Heart right ventricle (tissue), 16 donors: Measurements from ENCODE around the gene HINT2. TPM values are rescaled to one million over a fixed set of nuclear protein-coding genes. Genes with fewer than 3 reads are reported as not detected.

ENCODE experiments used
- ATAC-seq, 8 donors: fragments of 200-7000 bp; cut with Tn5 transposase; one replicate each; pipeline ENCODE4 v1.9.1; 2020; ENCODE audit warnings: mild to moderate bottlenecking in 8 of 8, moderate library complexity in 8 of 8, moderate number of reproducible peaks in 1 of 8
- DNase-seq, 2 donors: peaks; one replicate each; pipeline ENCODE4 v3.0.0-alpha.2; 2020
- H3K27ac ChIP-seq, 10 donors: fragments of 200-600 bp; sonication (generic) in 2 of 10; one replicate each; pipeline versions ENCODE4 v1.5.0 to v1.8.0; 2020 to 2022; ENCODE audit warnings: mild to moderate bottlenecking in 3 of 10
- H3K27me3 ChIP-seq, 7 donors: fragments of 200-600 bp; one replicate each; pipeline ENCODE4 v1.8.0; 2021 to 2022; ENCODE audit warnings: mild to moderate bottlenecking in 2 of 7
- H3K36me3 ChIP-seq, 9 donors: fragments of 200-600 bp; sonication (generic) in 1 of 9; one replicate each; pipeline versions ENCODE4 v1.5.0 to v1.8.0; 2020 to 2022; ENCODE audit warnings: mild to moderate bottlenecking in 2 of 9
- H3K4me1 ChIP-seq, 9 donors: fragments of 200-600 bp; sonication (generic) in 1 of 9; one replicate each; pipeline versions ENCODE4 v1.5.0 to v1.8.0; 2020 to 2022; ENCODE audit warnings: mild to moderate bottlenecking in 4 of 9
- H3K4me3 ChIP-seq, 10 donors: fragments of 200-600 bp; sonication (generic) in 2 of 10; one replicate each; pipeline versions ENCODE4 v1.5.0 to v1.8.0; 2020 to 2022; ENCODE audit warnings: mild to moderate bottlenecking in 7 of 10, moderate library complexity in 2 of 10
- H3K9me3 ChIP-seq, 11 donors: fragments of 200-600 bp in 10 of 11; sonication (generic) in 2 of 11; one replicate each; pipeline versions ENCODE4 v1.5.0 to v1.8.0; 2013 to 2022; ENCODE audit warnings: mild to moderate bottlenecking in 2 of 11, control low read depth in 1 of 11, moderate library complexity in 1 of 11
- CTCF ChIP-seq, 9 donors: fragments of 200-600 bp; sonication (generic) in 2 of 9; IDR thresholded peaks; one replicate each; pipeline versions ENCODE4 v1.5.0 to v1.8.0; 2021 to 2022; ENCODE audit warnings: antibody characterized with exemption in 9 of 9, mild to moderate bottlenecking in 5 of 9, moderate library complexity in 1 of 9
- WGBS, 2 donors: extraction: QIAGEN DNeasy Blood & Tissue Kit; methylation state at CpG; one replicate each; pipeline ENCODE4 v1.1.7; 2013; ENCODE audit warnings: inconsistent platforms in 1 of 2; 5-methylcytosine and 5-hydroxymethylcytosine counted together
- intact Hi-C, 10 donors: fragments of 100-400 bp; cut with DNase I; formaldehyde crosslinking; loops; one replicate each; pipeline versions ENCODE4 v1.11.1 to v1.14.2; 2022
- polyA plus RNA-seq, 2 donors: library from polyadenylated mRNA; stranded (reverse); fragments of 200-250 nt; gene quantifications; one replicate each; pipeline ENCODE4 v1.2.3, GENCODE V29; 2013
- total RNA-seq, 10 donors: library from RNA; stranded (reverse); fragmentation: NEBNext Ultra II Directional in 3 of 10; extraction: Animal tissue kit (Norgen Biotek cat#: 25700) in 3 of 10; gene quantifications; one replicate each; pipeline versions ENCODE4 v1.2.1 to v1.2.4, GENCODE V29; 2021 to 2023
- donor health status: Arrhythmogenic right ventricular cardiomyopathy.
- donor health status: ischemic (EF 13 %, LVEDD 7.1; RV severe dilation, severe dysfunction).
- donor health status: healthy with polysubstance abuse.
- donor health status: DM: no; HTN: yes; CAD: no.
- donor health status: DM: no; HTN: no; CAD: no.
- donor health status: ischemic (EF 25% LVEDD 6.9; RV normal size, moderate dysfunction).
- donor health status: ischemic (EF 25% LVEDD 5.7; RV mildly dilated, moderate dysfunction).
- donor health status: healthy.
- donor health status: DM: yes; HTN: yes; CAD: no.
- donor health status: Ischemic cardiomyopathy.
- donor health status: ischemic (EF 35%, LVEDD 5.7; RV mildly dilated, moderate dysfunction).
- donor health status: nonischemic (EF 11% LVEDD 7.7; RV severe dilation, severe dysfunction).
- donor health status: DM: yes; HTN: yes; CAD: no.
- donor health status: PGD.
- donor health status: ischemic (EF 29% LVEDD 5.4; RV normal size, mild dysfunction).
- donor health status: nonischemic (EF 23%, LVEDD 6.1; RV moderate dilation, normal function).

The HINT2 gene
- total and polyA plus RNA-seq, 12 donors: 56.8 to 120 (median 76.7) TPM

GRCh38 chr9:35771943-35772342 lies 42.9 kb downstream of the HINT2 start:
- H3K36me3 ChIP-seq: no peaks in the 10 kb centered on the region
- no peak overlapping the region for H3K4me3 ChIP-seq
- no peaks in the 10 kb centered on the region for H3K9me3 ChIP-seq
- no peak for DNase-seq
- ATAC-seq: no peak
- H3K27me3 ChIP-seq: no peaks in the 10 kb centered on the region
- TF ChIP-seq CTCF (IDR thresholded peaks at IDR 0.05): no peak
- intact Hi-C loops: no loop called here
- WGBS, 2 donors: 84 to 90% methylated on average over 3 of the region's 3 CpGs
- peaks cover 7 to 39% (median 30%) of the 10 kb centered on the region in 9 donors for H3K4me1 ChIP-seq
- peak overlapping the region in 3 of 10 donors; percentile 12 to 61 (median 19) for H3K27ac ChIP-seq

- Histone ChIP-seq H3K4me1 (peaks cover 7 to 39% (median 30%) of the 10 kb centered on the region in 9 donors), H3K36me3 (no peaks in the 10 kb centered on the region), H3K4me3 (no peak overlapping the region), H3K9me3 (no peaks in the 10 kb centered on the region), H3K27me3 (no peaks in the 10 kb centered on the region), H3K27ac (peak overlapping the region in 9 of 10 donors; percentile 9 to 73 (median 51))
- 43 to 48% methylated on average over 1 of the region's 1 CpG for WGBS, 2 donors
- peak in 1 of 2 donors; percentile 34 for DNase-seq
- TF ChIP-seq CTCF (IDR thresholded peaks at IDR 0.05): no peak
- intact Hi-C loops: no loop called here
- peak in 1 of 8 donors; percentile 18 for ATAC-seq
Observed at GRCh38 chr9:35771534-35771933, 43.3 kb downstream of the HINT2 start.

- peak overlapping the region; percentile 9 to 73 (median 44) for H3K27ac ChIP-seq
- no peaks in the 10 kb centered on the region for H3K9me3 ChIP-seq
- peak; percentile 26 to 29 for DNase-seq
- peaks cover 7 to 38% (median 30%) of the 10 kb centered on the region in 9 donors for H3K4me1 ChIP-seq
- no peak for TF ChIP-seq CTCF (IDR thresholded peaks at IDR 0.05)
- no peak overlapping the region for H3K4me3 ChIP-seq
- WGBS, 2 donors: 6 to 8% methylated on average over 4 of the region's 4 CpGs
- H3K27me3 ChIP-seq: no peaks in the 10 kb centered on the region
- H3K36me3 ChIP-seq: no peaks in the 10 kb centered on the region
- peak; percentile 62 to 92 (median 84) for ATAC-seq
- intact Hi-C loops: no loop called here
Observed at GRCh38 chr9:35771075-35771433, 43.8 kb downstream of the HINT2 start.

- ATAC-seq (no peak), DNase-seq (no peak)
- Histone ChIP-seq H3K9me3 (no peaks in the 10 kb centered on the region), H3K36me3 (no peaks in the 10 kb centered on the region), H3K4me1 (peaks cover 7 to 26% (median 19%) of the 10 kb centered on the region in 9 donors), H3K27ac (no peak overlapping the region), H3K27me3 (no peaks in the 10 kb centered on the region), H3K4me3 (no peak overlapping the region)
- TF ChIP-seq CTCF (IDR thresholded peaks at IDR 0.05): no peak
- WGBS, 2 donors: 98 to 100% methylated on average over 1 of the region's 1 CpG
- intact Hi-C loops: no loop called here
Observed at GRCh38 chr9:35769763-35770162, 45.1 kb downstream of the HINT2 start.
